HS-27A (cell line): Measurements from ENCODE around the gene PRR20A.
"Not testable (repeated sequence)": the region's sequence is repeated elsewhere in the genome, so short reads cannot be mapped to it uniquely, and the experiment has no call there.

ENCODE experiments used
- DNase-seq: peaks from one replicate; pipeline ENCODE4 v3.0.0-alpha.2; 2012; ENCODE audit warnings: low read depth, missing footprints

The PRR20A gene

DNA sequence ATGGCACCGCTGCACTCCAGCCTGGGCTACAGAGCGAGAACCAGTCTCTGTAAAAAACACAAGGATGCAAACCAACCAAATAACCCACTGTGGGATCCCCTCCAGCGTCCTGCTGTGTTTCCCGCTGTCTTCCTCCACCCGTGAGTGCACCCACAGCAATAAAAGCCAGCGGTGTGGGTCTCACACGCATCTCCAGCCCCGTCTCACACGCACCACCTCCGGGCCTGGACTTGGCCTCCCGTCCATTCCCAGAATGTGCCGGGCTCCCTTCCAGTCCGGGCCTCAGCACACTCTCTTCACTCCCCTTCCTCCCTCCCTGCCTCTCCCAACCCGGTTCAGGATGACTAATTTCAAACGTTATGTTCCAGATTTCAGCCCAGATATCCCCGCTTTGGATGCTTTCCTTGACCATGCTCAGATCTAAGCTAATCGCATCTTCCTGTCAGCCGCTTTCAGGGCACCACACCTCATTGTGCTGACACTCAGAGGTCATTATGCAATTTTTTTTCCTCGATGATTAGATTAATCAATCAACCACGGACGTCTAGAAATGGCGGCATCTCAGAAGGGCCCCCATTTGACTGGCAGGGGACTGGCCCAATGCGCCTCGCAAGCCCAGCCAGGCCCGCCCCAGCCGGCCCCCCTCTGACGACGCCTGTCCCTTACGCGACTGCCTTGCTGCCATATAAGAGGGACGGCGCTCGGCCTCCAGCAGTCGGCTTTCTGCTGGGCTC is at the start of gene PRR20A:
PRR20A (plus strand) TSS at position 684 of the 734 bp plus-strand sequence. CDS start 387 bp downstream, outside the sequence.
- not testable (repeated sequence) for DNase-seq

- no peak for DNase-seq
These were observed 25.8 kb upstream of the PRR20A start for GRCh38 chr13:57114945-57115344.

- no peak for DNase-seq
These were observed 17.0 kb upstream of the PRR20A start for GRCh38 chr13:57123681-57124080.

GRCh38 chr13:57128909-57129308 is 11.8 kb upstream of the PRR20A start:
- no peak for DNase-seq

DNA sequence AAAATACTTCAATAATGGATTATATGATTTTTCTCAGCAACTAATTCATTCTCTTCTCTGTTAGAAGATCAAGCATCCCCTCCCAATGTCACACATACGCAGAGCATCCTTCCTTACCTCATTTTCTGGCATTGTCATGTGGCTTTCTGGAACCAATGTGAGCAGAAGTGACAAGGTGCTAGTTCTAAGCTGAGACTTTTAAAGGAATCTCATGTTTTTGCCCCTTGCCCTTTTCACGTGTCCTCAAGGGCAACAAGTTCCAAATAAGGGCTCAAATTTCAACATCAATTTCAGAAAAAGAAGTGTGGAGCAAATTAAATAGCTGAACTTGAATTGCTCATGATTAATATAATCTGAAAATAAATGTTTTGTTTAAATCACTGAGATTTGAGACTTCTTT is 4.6 kb upstream of the PRR20A start:
- no peak for DNase-seq

- DNase-seq, result no peak
These were observed 3.1 kb upstream of the PRR20A start for GRCh38 chr13:57137585-57137984.

DNA sequence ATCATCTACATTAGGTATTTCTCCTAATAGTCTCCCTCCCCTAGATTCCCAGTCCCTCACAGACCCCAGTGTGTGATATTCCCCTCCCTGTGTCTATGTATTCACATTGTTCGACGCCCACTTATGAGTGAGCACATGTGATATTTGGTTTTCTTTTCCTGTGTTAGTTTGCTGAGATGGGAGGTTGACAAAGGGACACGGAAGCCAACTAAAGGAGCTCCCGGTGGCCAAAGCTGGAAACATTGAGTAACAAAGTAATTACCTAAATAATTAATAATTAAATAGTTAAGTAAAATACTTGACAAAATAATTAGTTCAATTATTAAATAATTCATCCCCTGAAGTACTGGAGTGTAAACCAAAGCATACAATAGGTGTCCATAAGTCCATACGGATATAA is 1.7 kb upstream of the PRR20A start:
- no peak for DNase-seq

- DNase-seq, result not testable (repeated sequence)
These were observed 937 bp upstream of the PRR20A start for GRCh38 chr13:57139781-57140180.

DNA sequence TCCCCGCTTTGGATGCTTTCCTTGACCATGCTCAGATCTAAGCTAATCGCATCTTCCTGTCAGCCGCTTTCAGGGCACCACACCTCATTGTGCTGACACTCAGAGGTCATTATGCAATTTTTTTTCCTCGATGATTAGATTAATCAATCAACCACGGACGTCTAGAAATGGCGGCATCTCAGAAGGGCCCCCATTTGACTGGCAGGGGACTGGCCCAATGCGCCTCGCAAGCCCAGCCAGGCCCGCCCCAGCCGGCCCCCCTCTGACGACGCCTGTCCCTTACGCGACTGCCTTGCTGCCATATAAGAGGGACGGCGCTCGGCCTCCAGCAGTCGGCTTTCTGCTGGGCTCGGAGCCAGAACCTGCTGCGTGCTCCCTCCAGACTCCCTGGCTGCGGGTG is 6.5 kb downstream of the PRR20A start, which contains the start of gene PRR20B:
PRR20B (plus strand) TSS at position 301 of the 400 bp plus-strand sequence. CDS start 387 bp downstream, outside the sequence.
- not testable (repeated sequence) for DNase-seq

- DNase-seq, result not testable (repeated sequence)
These were observed 7.4 kb downstream of the PRR20A start for GRCh38 chr13:57148106-57148505.

GRCh38 chr13:57153761-57154160 is 13.0 kb downstream of the PRR20A start, which contains the start of gene PRR20C:
PRR20C (plus strand) TSS chr13:57154061; CDS start chr13:57154448, 387 bp downstream.
- not testable (repeated sequence) for DNase-seq

GRCh38 chr13:57160332-57160731 is 19.6 kb downstream of the PRR20A start, which contains the start of gene PRR20D:
PRR20D (plus strand) TSS chr13:57160632; CDS start chr13:57161019, 387 bp downstream.
- not testable (repeated sequence) for DNase-seq

- not testable (repeated sequence) for DNase-seq
These were observed 26.2 kb downstream of the PRR20A start, which contains the start of gene PRR20E for GRCh38 chr13:57166897-57167296. PRR20E (plus strand) TSS chr13:57167197; CDS start chr13:57167584, 387 bp downstream.

DNA sequence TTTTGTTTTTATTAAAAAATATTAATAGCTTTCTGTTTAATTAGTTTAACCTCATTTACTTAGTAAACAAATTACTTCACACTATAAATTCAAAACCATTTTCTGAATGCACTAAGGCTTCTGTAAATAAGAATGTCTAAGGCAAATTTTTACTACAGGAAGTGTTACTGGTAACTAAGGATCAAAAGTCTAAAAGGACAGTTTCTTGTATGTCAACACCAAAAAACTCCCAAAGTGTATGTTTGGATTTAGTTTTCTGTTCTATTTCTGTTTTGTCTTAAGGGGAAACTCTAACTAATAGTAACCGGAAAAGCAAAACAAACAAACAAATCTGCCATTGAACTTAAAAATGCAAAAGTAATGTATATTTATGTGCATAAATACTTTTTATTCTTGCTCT is 50.9 kb downstream of the PRR20A start:
- DNase-seq, result no peak
